Kidney (tissue), 14 donors: ENCODE results near the gene LRRC8C. TPM values are rescaled to one million over a fixed set of nuclear protein-coding genes. Genes with fewer than 3 reads are reported as not detected.

ENCODE experiments used
- DNase-seq, 5 donors: peaks; one replicate each; pipeline ENCODE4 v3.0.0-alpha.2; 2013 to 2020
- FAIRE-seq: peaks from 2 replicates; lab custom pipeline; 2012; peaks lifted over from hg19 to GRCh38; lab: Jason Lieb, UNC
- H3K27ac ChIP-seq, 2 donors: one replicate each; pipeline ENCODE4 v1.7.0; 2013; ENCODE audit warnings: low read depth in 2 of 2, low read length in 2 of 2, inconsistent platforms in 1 of 2
- H3K27me3 ChIP-seq: one replicate; pipeline ENCODE4 v1.7.1; 2013; ENCODE audit warnings: low read length, inconsistent platforms; ENCODE audit not compliant: control insufficient read depth, insufficient read depth
- H3K36me3 ChIP-seq, 3 donors: one replicate each; pipeline versions ENCODE4 v1.7.0 to v1.7.1; 2013; ENCODE audit warnings: low read length in 3 of 3, control low read depth in 1 of 3, inconsistent platforms in 1 of 3; ENCODE audit not compliant: insufficient read depth in 3 of 3, control insufficient read depth in 2 of 3
- H3K4me1 ChIP-seq, 3 donors: one replicate each; pipeline versions ENCODE4 v1.7.0 to v1.7.1; 2013; ENCODE audit warnings: low read length in 3 of 3, inconsistent platforms in 1 of 3, low read depth in 1 of 3; ENCODE audit not compliant: control insufficient read depth in 2 of 3, insufficient read depth in 2 of 3
- H3K4me3 ChIP-seq, 3 donors: one replicate each; pipeline versions ENCODE4 v1.7.0 to v1.8.1; 2013; ENCODE audit warnings: low read length in 3 of 3, control low read depth in 1 of 3, inconsistent platforms in 1 of 3
- H3K9ac ChIP-seq, 3 donors: one replicate each; pipeline versions ENCODE4 v1.7.0 to v1.7.1; 2013; ENCODE audit warnings: low read length in 3 of 3, control low read depth in 1 of 3, inconsistent platforms in 1 of 3
- H3K9me3 ChIP-seq, 3 donors: one replicate each; pipeline versions ENCODE4 v1.7.0 to v1.7.1; 2013; ENCODE audit warnings: low read length in 3 of 3, control low read depth in 1 of 3, inconsistent platforms in 1 of 3; ENCODE audit not compliant: control insufficient read depth in 2 of 3, insufficient read depth in 1 of 3
- intact Hi-C: fragments of 100-400 bp; cut with DNase I; formaldehyde crosslinking; loops from one replicate; pipeline ENCODE4 v1.11.1; 2022
- polyA plus RNA-seq: library from polyadenylated mRNA; stranded (reverse); fragments of 350-450 nt; fragmentation: Illumina TruSeq; extraction: RNeasy Lipid Tissue Mini Kit (QIAGEN cat#74804); gene quantifications from one replicate; pipeline ENCODE4 v1.2.3, GENCODE V29; 2014; ENCODE audit warnings: low read depth, low replicate concordance; ENCODE audit not compliant: insufficient read depth
- total RNA-seq: library from RNA; stranded (reverse); fragmentation: NEBNext Ultra II Directional; extraction: Animal tissue kit (Norgen Biotek cat#: 25700); gene quantifications from one replicate; pipeline ENCODE4 v1.2.1, GENCODE V29; 2021
- TF ChIP-seq, protein P1 (sequence below): IDR thresholded peaks from 3 replicates; pipeline ENCODE4 v1.5.1; 2012; ENCODE audit warnings: mild to moderate bottlenecking, moderate library complexity, borderline replicate concordance; ENCODE audit not compliant: insufficient read depth; ENCODE audit errors: extremely low read depth
- donor health status: control.
- donor health status: control.
- donor health status: control.
- donor health status: control.
- donor health status: control.
- donor health status: DM: yes; HTN: yes; CAD: no.
- donor health status: Normal renal cell carcinoma (clear cell type).

The LRRC8C gene
- total and polyA plus RNA-seq, 2 donors from 2014 or later, result 2.6 to 12.7 TPM

DNA sequence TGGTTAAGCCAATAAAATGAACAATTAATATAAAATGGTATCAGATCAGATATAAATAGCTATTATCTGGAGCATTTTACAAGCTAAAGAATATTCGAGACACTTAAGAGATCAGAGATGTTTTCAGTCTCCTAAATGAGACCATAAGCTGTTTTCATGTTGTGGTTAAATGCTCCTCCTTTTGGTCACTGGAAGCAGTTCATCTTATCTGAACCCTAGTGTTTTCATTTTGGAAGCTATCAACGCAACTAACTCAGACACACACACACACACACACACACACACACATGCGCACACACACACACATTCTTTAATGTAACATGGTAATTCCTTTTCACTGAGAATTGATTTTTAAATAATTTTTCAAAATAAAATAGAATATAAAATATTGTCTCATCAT is 10.0 kb upstream of the LRRC8C start:
- no peak overlapping the region for H3K27ac ChIP-seq
- H3K27me3 ChIP-seq, result no peaks in the 10 kb centered on the region
- no peak overlapping the region for H3K9ac ChIP-seq
- H3K9me3 ChIP-seq, result no peaks in the 10 kb centered on the region
- H3K4me1 ChIP-seq, result peaks cover 0 to 3% (median 0%) of the 10 kb centered on the region in 3 donors
- TF ChIP-seq, protein P1, sequence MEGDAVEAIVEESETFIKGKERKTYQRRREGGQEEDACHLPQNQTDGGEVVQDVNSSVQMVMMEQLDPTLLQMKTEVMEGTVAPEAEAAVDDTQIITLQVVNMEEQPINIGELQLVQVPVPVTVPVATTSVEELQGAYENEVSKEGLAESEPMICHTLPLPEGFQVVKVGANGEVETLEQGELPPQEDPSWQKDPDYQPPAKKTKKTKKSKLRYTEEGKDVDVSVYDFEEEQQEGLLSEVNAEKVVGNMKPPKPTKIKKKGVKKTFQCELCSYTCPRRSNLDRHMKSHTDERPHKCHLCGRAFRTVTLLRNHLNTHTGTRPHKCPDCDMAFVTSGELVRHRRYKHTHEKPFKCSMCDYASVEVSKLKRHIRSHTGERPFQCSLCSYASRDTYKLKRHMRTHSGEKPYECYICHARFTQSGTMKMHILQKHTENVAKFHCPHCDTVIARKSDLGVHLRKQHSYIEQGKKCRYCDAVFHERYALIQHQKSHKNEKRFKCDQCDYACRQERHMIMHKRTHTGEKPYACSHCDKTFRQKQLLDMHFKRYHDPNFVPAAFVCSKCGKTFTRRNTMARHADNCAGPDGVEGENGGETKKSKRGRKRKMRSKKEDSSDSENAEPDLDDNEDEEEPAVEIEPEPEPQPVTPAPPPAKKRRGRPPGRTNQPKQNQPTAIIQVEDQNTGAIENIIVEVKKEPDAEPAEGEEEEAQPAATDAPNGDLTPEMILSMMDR, result no peak
- H3K4me3 ChIP-seq, result no peak overlapping the region
- no peaks in the 10 kb centered on the region for H3K36me3 ChIP-seq
- intact Hi-C loops, result no loop called here
- no peak for FAIRE-seq
- DNase-seq, result no peak

DNA sequence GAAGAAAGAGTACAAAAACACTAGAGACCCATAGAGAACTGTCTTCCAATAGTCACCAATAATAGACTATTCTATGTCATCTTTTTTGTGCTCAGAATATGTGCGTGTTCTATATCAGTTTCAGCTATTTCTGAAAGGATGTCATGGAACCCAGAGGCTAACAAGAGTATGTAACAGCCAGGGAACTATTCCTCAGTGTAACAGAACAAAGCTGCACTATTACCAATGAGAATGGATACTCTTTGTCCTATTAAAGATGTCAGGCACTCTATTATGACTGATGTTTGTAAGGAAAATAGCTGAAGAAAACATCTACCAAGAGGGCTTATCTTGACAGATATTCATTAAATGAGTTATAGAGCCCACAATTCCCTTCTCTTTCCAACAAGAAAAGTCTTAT is 8.6 kb upstream of the LRRC8C start:
- H3K4me1 ChIP-seq, result peaks cover 0 to 3% (median 0%) of the 10 kb centered on the region in 3 donors
- no peaks in the 10 kb centered on the region for H3K36me3 ChIP-seq
- DNase-seq (no peak), FAIRE-seq (no peak)
- TF ChIP-seq, protein P1, result no peak
- no peak overlapping the region for H3K9ac ChIP-seq
- H3K27ac ChIP-seq, result no peak overlapping the region
- H3K4me3 ChIP-seq, result no peak overlapping the region
- H3K9me3 ChIP-seq, result no peaks in the 10 kb centered on the region
- intact Hi-C loops, result no loop called here
- H3K27me3 ChIP-seq, result no peaks in the 10 kb centered on the region

DNA sequence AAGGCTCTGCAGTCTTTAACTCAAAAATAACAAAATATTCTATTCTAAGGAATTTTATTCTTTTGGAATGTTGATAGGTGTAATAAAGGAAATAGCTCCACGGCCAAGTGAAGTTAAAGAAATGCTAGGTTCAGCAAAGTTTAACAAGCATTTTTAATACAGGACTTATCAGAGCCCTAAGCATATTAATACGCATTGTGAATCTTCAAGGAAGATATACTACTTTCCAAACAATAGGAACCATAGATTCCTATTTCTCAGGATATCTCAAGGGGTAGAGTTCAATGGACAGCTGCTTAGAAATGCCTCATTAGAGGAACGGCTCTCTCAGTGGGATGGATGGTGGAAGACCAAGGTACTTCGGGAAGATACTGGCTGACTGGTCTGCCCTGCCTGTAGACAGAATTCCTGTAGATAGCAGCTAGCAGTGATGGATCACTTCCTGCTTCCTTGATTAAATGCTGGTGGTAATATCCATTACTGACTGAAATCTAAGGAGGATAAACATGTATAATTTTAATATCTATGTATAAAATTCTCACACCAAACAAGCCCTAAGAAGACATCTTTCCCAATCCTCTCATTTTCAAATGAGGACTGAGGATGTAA is 8.1 kb upstream of the LRRC8C start:
- FAIRE-seq, result no peak
- Histone ChIP-seq H3K27me3 (no peaks in the 10 kb centered on the region), H3K9me3 (no peaks in the 10 kb centered on the region), H3K27ac (no peak overlapping the region), H3K4me1 (peaks cover 0 to 3% (median 0%) of the 10 kb centered on the region in 3 donors), H3K36me3 (no peaks in the 10 kb centered on the region), H3K4me3 (no peak overlapping the region), H3K9ac (no peak overlapping the region)
- no peak for DNase-seq
- TF ChIP-seq, protein P1, result no peak
- intact Hi-C loops, result no loop called here

DNA sequence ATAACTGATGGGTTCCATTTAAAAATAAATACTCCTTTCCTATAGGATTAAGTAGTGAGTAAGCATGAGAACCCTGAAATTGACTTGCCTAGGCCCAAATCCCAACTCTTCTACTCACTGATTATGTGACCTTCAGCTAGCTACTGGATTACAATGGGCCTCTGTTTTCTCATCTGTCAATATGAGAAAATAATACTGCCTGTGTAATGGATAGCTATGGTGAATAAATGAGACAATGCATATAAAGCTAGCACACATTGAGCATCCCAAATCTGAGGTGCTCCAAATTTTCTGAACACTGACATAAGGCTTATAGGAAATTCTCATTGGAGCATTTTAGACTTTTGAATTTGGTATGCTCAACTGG is 5.3 kb upstream of the LRRC8C start:
- no peak for FAIRE-seq

More for the DNA sequence above, 5.3 kb upstream of the LRRC8C start:
- no peaks in the 10 kb centered on the region for H3K27me3 ChIP-seq
- intact Hi-C loops, result no loop called here
- DNase-seq, result no peak
- H3K4me1 ChIP-seq, result peaks cover 0 to 8% (median 3%) of the 10 kb centered on the region in 3 donors
- no peak overlapping the region for H3K27ac ChIP-seq
- no peak overlapping the region for H3K4me3 ChIP-seq
- no peaks in the 10 kb centered on the region for H3K36me3 ChIP-seq
- TF ChIP-seq, protein P1, result no peak
- H3K9ac ChIP-seq, result no peak overlapping the region
- H3K9me3 ChIP-seq, result no peaks in the 10 kb centered on the region
